OCI-LY7 (cell line): ENCODE measurements around the gene CD9.

ENCODE experiments used
- CTCF ChIP-seq: fragments of 200-600 bp; sonication (generic); conservative IDR thresholded peaks from 2 replicates; pipeline ENCODE4 v1.5.1; 2014; ENCODE audit warnings: mild to moderate bottlenecking, antibody characterized with exemption, low read length, moderate library complexity, mixed read lengths
- EZH2phosphoT487 ChIP-seq: fragments of 200-600 bp; sonication (generic); IDR thresholded peaks from 2 replicates; pipeline ENCODE4 v1.6.1; 2018; ENCODE audit warnings: low read depth, borderline replicate concordance, mild to moderate bottlenecking, mixed run types, antibody characterized with exemption, low read length, moderate library complexity, mixed read lengths

DNA sequence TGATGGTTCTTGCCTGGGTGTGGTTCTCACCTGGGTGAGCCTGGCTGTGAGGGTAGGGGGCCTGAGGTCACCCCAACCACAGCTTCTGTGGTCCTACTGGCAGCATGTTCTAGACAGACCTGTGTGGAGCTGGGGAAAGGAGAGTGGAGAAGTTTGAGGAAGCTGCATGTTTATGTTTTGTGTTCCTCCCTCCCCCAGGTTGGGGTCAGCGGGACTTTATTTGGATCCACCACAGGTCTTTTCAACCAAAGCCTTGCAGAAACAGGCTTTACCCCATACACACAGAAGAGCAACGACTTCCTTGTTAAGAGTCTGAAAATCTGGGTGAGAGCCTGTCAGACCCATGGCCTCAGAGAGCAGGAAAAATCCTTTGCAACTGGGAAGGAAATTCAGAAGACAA lies 5.6 kb downstream of the CD9 start:
- TF ChIP-seq CTCF (no peak), EZH2phosphoT487 (no peak)
